ENCODE results near the gene ANKRD31.

ANKRD31 gene

DNA sequence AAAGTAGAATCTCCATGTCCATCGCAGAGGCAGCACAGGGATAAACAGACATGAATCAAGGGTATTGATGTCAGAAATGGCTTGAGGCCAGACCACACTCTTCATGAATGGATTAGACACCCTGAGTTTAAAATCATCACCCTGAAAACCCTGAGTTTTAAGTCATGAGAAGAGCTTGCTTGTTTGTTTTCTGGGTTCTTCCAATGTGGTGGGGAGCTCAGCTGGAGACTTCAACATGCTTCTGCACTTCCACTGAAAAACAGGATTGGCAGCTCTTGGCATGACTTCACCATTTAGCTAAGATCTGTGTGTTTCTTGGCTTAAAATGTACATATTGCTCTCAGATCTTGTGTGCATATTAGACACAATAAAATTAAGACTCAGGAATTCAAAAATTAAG lies 194.2 kb downstream of the ANKRD31 start:
- no peaks in the 10 kb centered on the region for H3K27me3 ChIP-seq (replicated peaks)
- H3K36me3 ChIP-seq (replicated peaks), result no peaks in the 10 kb centered on the region
- DNase-seq, result no peak
- TF ChIP-seq, protein P1, sequence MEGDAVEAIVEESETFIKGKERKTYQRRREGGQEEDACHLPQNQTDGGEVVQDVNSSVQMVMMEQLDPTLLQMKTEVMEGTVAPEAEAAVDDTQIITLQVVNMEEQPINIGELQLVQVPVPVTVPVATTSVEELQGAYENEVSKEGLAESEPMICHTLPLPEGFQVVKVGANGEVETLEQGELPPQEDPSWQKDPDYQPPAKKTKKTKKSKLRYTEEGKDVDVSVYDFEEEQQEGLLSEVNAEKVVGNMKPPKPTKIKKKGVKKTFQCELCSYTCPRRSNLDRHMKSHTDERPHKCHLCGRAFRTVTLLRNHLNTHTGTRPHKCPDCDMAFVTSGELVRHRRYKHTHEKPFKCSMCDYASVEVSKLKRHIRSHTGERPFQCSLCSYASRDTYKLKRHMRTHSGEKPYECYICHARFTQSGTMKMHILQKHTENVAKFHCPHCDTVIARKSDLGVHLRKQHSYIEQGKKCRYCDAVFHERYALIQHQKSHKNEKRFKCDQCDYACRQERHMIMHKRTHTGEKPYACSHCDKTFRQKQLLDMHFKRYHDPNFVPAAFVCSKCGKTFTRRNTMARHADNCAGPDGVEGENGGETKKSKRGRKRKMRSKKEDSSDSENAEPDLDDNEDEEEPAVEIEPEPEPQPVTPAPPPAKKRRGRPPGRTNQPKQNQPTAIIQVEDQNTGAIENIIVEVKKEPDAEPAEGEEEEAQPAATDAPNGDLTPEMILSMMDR (IDR thresholded peaks at IDR 0.05; ENCODE audit: low read depth, low read length, missing control alignments), result no peak
- no peak overlapping the region for H3K27ac ChIP-seq
- H3K4me3 ChIP-seq (ENCODE audit: low read depth, low read length), result no peak overlapping the region
- in situ Hi-C loops (cut with HindIII; ENCODE audit: low pct_ligation_motif_present, low sequenced_read_pairs), result no loop called here

DNA sequence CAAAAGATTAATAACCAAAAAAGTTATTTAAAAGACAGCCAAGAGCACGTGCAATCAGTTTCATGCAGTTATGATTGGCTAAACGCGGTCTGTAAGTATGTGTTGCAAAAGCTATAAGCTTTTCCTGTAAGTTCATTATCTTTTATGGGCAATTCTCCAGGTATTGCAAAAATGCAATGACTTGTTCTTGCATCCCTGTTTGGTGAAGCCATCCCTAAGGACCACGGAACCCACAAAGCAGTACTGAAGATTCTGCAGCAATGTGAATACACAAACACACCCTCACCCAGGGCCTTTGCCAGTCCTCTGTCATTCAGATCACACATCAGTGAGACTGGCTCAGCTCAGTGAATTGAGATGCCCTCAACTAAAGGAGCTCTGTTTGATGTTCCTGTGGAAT lies 195.7 kb downstream of the ANKRD31 start:
- in situ Hi-C loops (cut with HindIII; ENCODE audit: low pct_ligation_motif_present, low sequenced_read_pairs), result no loop called here
- Histone ChIP-seq H3K27ac (no peak overlapping the region), H3K36me3 (replicated peaks) (no peaks in the 10 kb centered on the region), H3K4me3 (ENCODE audit: low read depth, low read length) (no peak overlapping the region), H3K27me3 (replicated peaks) (no peaks in the 10 kb centered on the region)
- TF ChIP-seq, protein P1 (IDR thresholded peaks at IDR 0.05; ENCODE audit: low read depth, low read length, missing control alignments), result no peak
- peak; percentile 28 for DNase-seq

DNA sequence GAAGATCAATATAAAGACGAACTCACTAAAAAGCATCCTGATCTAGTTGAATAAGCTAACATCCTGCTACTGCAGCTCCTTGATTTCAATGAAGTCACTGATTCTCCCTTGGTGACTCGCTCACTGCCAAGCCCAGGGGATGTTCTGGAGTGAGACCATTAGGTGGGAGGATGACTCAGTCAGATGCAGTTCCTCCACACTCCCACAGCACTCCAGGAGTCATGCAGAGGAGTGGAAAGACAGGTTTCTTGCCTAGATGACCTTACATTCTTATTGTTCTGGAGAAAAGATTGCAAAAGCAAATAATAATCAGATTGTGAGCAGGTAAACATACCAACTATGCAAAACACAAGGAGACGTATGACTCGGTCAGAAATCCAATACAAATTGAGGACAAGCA lies 199.6 kb downstream of the ANKRD31 start:
- no peak overlapping the region for H3K4me3 ChIP-seq (ENCODE audit: low read depth, low read length)
- H3K27me3 ChIP-seq (replicated peaks), result no peaks in the 10 kb centered on the region
- no peaks in the 10 kb centered on the region for H3K36me3 ChIP-seq (replicated peaks)
- H3K27ac ChIP-seq, result no peak overlapping the region
- TF ChIP-seq, protein P1 (IDR thresholded peaks at IDR 0.05; ENCODE audit: low read depth, low read length, missing control alignments), result peak; percentile 11
- peak; percentile 81 for DNase-seq
- in situ Hi-C loops (cut with HindIII; ENCODE audit: low pct_ligation_motif_present, low sequenced_read_pairs), result no loop called here

DNA sequence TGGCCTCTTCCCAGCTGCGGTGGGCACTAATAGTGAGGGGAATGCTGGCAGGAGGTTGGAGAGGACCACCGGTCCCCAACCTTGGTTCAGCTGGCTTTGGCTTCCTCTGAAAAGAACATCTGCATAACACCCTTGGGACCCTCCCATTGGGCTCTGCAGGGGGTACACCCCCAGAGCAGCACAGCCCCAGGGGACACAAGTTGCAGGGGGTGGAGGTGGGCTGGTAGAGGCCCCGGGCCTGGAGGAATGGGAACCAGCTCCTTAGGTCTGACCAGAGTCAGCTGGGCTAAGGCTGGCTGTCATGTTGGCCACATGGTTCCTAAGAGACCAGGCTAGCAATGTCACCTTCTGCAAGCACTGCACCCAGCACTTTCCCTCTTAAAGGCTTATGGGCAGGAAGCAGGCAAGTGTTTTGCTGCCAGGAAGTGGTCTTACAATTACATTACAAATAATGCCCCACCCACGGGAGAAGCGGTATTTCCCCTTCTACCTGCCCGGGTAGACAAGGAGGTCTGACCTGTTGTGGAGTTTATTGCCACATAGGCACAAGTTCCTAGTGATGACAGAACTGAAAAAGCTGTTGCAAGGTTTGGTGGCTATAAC lies 202.4 kb downstream of the ANKRD31 start:
- TF ChIP-seq, protein P1 (IDR thresholded peaks at IDR 0.05; ENCODE audit: low read depth, low read length, missing control alignments), result no peak
- in situ Hi-C loops (cut with HindIII; ENCODE audit: low pct_ligation_motif_present, low sequenced_read_pairs), result no loop called here
- H3K4me3 ChIP-seq (ENCODE audit: low read depth, low read length), result no peak overlapping the region
- H3K27me3 ChIP-seq (replicated peaks), result no peaks in the 10 kb centered on the region
- no peaks in the 10 kb centered on the region for H3K36me3 ChIP-seq (replicated peaks)
- no peak overlapping the region for H3K27ac ChIP-seq
- no peak for DNase-seq

DNA sequence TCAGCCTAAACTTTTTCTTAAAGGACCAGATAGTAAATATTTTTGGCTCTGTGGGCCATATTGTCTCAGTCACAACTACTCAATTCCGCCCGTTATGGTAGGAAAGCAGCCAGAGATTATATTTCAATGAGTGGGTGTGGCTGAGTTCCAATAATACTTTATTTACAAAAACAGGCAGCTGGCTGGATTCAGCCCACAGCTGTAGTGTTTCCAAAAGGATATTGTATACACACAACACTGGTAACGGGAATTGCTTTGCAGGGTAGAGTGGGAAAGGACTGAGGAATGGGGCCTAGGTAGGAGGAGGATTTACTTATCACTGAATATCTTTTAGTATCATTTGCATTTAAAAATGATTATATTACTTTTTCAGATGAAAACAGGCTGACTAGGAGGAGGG lies 205.3 kb downstream of the ANKRD31 start:
- Histone ChIP-seq H3K27ac (no peak overlapping the region), H3K4me3 (ENCODE audit: low read depth, low read length) (no peak overlapping the region), H3K27me3 (replicated peaks) (no peaks in the 10 kb centered on the region), H3K36me3 (replicated peaks) (no peaks in the 10 kb centered on the region)
- in situ Hi-C loops (cut with HindIII; ENCODE audit: low pct_ligation_motif_present, low sequenced_read_pairs), result no loop called here
- TF ChIP-seq, protein P1 (IDR thresholded peaks at IDR 0.05; ENCODE audit: low read depth, low read length, missing control alignments), result no peak
- no peak for DNase-seq

DNA sequence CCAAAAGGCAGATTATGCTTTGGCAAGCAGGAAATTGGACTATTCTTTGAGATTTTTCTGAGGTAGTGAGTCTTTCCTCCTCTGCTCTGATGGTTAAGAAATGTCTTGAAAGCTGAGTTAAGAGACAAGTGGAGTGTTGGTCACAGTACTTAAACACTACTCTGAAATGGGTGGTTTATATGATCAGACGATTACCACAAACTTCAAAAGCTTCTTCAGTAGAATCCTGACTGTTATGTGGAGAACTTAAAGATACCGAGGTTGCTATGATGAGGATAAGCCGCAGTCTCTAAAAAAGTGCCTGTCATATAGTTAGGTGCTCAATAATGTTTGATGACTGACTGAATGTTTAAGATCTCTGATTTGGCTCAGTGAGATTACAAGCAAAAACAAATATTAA lies 208.6 kb downstream of the ANKRD31 start:
- H3K4me3 ChIP-seq (ENCODE audit: low read depth, low read length), result no peak overlapping the region
- H3K27me3 ChIP-seq (replicated peaks), result no peaks in the 10 kb centered on the region
- in situ Hi-C loops (cut with HindIII; ENCODE audit: low pct_ligation_motif_present, low sequenced_read_pairs), result no loop called here
- H3K36me3 ChIP-seq (replicated peaks), result no peaks in the 10 kb centered on the region
- no peak overlapping the region for H3K27ac ChIP-seq
- TF ChIP-seq, protein P1 (IDR thresholded peaks at IDR 0.05; ENCODE audit: low read depth, low read length, missing control alignments), result no peak
- DNase-seq, result no peak
